Ramos (cell line): ENCODE results near the gene ECI1.
"Not testable (repeated sequence)": the region's sequence is repeated elsewhere in the genome, so short reads cannot be mapped to it uniquely, and the experiment has no call there.

Experiments
- in situ Hi-C: fragments of 300-500 bp; cut with MboI; formaldehyde crosslinking; loops from one replicate; pipeline ENCODE4 v1.14.3; 2022; ENCODE audit warnings: low sequenced_read_pairs; ENCODE audit not compliant: unreplicated experiment

The ECI1 gene

GRCh38 chr16:2258530-2258929, 7.1 kb upstream of the ECI1 start:
- in situ Hi-C loops: not testable (repeated sequence)

GRCh38 chr16:2257726-2258125, 6.3 kb upstream of the ECI1 start:
- in situ Hi-C loops: no loop called here

- in situ Hi-C loops: no loop called here
These were observed 5.2 kb upstream of the ECI1 start for GRCh38 chr16:2256531-2257140.

GRCh38 chr16:2253293-2253692, 1.9 kb upstream of the ECI1 start:
- in situ Hi-C loops: no loop called here

DNA sequence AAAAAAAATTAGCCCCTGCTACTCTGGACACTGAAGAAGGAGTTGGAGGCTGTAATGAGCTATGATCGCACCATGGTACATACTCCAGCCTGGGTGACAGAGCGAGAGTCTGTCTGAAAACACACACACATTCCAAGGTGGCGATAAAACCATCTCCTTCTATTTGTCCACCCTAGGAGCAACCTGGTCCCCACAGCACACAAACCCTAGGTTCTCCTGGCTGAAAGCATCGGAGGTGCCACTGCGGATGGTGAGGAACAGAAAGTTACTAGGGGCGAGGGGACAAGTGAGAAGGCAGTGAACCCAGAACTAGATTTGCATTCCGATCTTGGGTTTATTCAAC, 1.4 kb upstream of the ECI1 start:
- in situ Hi-C loops: no loop called here

DNA sequence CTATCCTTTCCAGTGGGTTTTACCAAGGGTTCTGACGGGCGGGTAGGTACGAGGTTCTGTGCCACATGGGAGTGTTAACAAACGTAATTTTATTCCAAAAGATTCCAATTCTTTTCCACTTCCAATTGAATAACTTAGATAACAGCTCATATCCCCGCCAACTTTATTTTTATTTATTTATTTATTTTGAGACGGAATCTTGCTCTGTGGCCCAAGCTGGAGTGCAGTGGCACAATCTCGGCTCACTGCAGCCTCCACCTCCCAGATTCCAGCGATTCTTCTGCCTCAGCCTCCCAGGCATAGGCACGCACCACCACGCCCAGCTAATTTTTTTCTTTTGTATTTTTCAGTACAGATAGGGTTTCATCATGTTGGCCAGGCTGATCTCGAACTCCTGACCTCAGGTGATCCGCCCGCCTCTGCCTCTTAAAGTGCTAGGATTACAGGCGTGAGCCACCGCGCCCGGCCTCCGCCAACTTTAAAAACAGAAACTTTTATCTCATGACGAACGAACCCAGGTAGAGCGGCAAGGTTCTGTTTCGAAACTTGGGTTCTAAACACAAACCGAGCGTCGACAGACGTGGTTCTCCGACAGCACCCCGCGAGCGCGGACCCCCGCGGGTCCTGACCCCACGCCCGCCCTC, 613 bp downstream of the ECI1 start:
- in situ Hi-C loops: no loop called here

DNA sequence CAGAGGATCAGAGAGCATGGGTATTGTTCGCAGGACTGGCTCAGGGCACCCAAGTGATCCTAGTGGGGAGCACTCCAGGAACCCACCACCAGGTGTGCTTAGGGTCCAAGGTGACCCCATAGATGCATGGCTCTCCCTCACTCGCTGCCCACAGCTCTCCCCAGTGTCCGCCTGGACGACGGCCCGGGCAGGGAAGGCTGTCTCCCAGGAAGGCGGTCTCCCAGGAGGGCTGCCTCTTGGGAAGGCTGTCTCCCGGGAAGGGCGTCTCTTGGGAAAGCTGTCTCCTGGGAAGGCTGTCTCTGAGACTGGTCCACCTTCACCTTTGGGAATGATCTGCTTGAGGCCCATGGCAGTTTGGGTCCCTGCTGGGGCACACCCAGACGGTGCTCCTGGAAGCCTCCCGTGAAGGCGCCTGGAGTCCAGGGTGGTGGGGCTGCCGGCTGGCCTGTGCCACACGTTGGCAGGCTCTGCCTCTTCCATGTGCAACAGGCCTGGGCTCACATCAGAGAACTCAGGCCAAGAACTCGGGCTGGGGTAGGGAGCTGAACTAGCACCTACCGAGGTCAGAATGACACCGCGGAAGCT, 5.0 kb downstream of the ECI1 start:
- in situ Hi-C loops: no loop called here

GRCh38 chr16:2244926-2245795, 6.2 kb downstream of the ECI1 start:
- in situ Hi-C loops: no loop called here

GRCh38 chr16:2244301-2244700, 7.1 kb downstream of the ECI1 start:
- in situ Hi-C loops: no loop called here

DNA sequence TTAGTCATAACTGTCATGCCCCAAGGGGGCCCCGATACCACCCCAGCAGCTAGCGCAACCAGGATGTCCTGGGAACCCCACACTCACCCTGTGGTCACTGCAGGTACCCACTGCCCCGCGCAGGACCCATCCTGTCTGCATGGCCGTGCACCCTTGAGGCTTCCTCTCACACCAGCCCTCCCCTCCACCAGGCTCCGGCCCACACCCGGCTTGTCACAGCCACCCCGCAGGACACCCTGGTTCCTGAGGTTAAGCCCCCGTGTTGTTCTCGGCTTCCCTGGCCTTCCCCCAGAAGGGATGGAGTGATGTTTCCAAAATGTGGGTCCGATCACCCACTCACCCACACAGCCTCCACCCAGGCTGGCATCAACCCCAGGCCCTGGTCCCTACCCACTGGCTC, 7.6 kb downstream of the ECI1 start:
- in situ Hi-C loops: no loop called here

DNA sequence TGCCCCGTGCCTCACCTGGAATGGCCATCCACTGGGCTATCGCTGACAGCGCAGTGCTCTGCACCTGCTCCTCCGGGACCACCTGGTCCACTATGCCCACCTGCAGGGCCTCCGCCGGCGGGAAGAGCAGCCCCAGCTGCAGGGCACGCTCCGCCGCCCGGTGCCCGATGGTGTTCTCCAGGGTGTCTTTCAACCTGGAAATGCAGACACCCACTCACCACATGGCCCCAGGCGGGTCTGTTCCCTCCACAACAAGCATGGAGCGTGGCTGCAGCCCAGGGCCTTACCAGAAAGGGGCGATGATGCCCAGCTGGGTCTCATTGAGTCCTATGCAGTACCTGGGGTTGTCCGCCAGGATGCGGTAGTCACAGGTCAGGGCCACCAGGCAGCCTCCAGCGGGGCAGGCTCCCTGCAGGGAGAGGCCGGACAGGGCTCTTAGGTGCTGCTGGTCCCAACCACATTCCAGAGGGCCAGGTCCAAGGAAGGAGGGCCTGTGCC, 8.3 kb downstream of the ECI1 start:
- in situ Hi-C loops: no loop called here

DNA sequence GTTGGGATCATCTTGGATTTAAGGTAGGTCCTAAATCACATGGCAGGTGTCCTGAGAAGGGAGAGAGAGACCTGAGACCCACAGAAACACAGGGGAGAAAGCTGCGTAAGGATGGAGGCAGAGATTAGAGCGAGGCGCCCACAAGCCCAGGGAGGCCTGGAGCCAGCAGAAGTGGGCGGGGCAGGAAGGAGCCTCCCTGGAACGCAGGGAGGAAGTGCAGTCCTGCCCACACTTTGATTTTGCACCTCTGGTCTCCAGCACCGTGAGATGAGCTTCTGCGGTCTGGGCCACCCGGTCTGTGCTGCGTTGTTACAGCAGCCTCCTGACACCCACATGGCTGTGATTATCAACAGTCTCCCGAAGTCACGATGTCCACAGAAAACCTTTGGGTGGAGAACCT, 8.8 kb downstream of the ECI1 start:
- in situ Hi-C loops: no loop called here

DNA sequence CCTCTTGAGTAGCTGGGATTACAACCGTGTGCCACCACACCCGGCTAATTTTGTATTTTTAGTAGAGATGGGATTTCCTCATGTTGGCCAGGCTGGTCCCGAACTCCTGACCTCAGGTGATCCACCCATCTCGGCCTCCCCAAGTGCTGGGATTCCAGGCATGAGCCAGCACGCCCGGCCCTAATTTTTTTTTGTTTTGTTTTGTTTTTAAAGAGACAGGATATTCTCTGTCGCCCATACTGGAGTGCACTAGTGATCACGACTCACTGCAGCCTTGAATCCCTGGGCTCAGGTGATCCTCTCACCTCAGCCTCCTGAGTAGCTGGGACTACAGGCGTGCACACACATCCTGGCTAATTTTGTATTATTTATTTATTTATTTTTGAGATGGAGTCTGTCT, 11.1 kb downstream of the ECI1 start:
- in situ Hi-C loops: not testable (repeated sequence)

GRCh38 chr16:2238838-2239675, 12.3 kb downstream of the ECI1 start:
- in situ Hi-C loops: no loop called here

GRCh38 chr16:2238150-2238837, 13.1 kb downstream of the ECI1 start:
- in situ Hi-C loops: no loop called here

DNA sequence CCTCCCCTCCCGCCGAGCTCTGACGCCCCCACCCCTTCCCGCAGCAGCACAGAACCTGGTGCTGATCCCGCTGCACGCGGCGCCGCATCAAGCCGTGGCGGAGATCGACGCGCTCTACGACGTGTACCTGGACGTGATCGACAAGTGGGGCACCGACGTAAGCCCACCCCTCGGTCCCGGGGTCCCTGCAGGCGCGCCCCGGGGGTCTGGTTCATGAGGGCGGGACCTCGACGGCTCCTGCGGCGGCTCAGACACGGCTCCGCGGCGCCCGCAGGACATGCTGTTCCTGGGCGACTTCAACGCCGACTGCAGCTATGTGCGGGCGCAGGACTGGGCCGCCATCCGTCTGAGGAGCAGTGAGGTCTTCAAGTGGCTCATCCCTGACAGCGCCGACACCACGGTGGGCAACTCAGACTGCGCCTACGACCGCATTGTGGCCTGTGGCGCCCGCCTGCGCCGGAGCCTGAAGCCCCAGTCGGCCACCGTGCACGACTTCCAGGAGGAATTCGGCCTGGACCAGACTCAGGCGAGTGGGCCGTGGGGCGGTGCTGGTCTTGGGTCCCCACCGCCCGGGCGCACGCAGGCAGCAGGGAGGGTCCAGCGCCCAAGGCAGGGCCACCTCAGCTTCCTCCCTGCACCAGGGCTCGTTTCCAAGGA, 13.8 kb downstream of the ECI1 start:
- in situ Hi-C loops: no loop called here

DNA sequence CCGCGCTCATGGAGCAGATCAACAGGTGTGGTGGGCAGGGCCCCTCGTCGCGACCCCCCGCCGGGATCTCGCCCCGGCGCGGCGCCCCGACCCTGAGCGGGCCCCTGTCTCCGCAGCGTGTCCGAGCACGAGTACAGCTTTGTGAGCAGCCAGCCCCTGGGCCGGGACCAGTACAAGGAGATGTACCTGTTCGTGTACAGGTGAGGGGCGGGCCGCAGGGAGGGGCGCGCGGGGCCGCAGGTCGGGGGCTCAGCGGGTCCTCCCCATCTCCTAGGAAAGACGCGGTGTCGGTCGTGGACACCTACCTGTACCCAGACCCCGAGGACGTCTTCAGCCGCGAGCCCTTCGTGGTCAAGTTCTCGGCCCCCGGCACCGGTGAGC, 14.3 kb downstream of the ECI1 start:
- in situ Hi-C loops: no loop called here

- in situ Hi-C loops: no loop called here
These were observed 14.9 kb downstream of the ECI1 start, which contains the start of gene DNASE1L2 for GRCh38 chr16:2236337-2237101. Gene DNASE1L2 (plus strand): TSS chr16:2236444. CDS start chr16:2236817, 373 bp downstream.
